Stimulated activated CD4-positive, alpha-beta T cell treated with anti-CD3 and anti-CD28 coated beads, Interleukin-1b, Interleukin-23, amount 100 ng/mL, for 24 hours (primary cell): ENCODE data around the gene ELP1.
A peak's percentile ranks its signal among the peaks of the same experiment; 100 is the strongest.
"Not testable (repeated sequence)": the region's sequence is repeated elsewhere in the genome, so short reads cannot be mapped to it uniquely, and the experiment has no call there.

Experiments
- DNase-seq, 4 experiments: peaks; one replicate each; pipeline ENCODE4 v3.0.0-alpha.2; 2020; ENCODE audit warnings: low read depth in 4 of 4, low spot score in 1 of 4

ELP1 gene, protein sequence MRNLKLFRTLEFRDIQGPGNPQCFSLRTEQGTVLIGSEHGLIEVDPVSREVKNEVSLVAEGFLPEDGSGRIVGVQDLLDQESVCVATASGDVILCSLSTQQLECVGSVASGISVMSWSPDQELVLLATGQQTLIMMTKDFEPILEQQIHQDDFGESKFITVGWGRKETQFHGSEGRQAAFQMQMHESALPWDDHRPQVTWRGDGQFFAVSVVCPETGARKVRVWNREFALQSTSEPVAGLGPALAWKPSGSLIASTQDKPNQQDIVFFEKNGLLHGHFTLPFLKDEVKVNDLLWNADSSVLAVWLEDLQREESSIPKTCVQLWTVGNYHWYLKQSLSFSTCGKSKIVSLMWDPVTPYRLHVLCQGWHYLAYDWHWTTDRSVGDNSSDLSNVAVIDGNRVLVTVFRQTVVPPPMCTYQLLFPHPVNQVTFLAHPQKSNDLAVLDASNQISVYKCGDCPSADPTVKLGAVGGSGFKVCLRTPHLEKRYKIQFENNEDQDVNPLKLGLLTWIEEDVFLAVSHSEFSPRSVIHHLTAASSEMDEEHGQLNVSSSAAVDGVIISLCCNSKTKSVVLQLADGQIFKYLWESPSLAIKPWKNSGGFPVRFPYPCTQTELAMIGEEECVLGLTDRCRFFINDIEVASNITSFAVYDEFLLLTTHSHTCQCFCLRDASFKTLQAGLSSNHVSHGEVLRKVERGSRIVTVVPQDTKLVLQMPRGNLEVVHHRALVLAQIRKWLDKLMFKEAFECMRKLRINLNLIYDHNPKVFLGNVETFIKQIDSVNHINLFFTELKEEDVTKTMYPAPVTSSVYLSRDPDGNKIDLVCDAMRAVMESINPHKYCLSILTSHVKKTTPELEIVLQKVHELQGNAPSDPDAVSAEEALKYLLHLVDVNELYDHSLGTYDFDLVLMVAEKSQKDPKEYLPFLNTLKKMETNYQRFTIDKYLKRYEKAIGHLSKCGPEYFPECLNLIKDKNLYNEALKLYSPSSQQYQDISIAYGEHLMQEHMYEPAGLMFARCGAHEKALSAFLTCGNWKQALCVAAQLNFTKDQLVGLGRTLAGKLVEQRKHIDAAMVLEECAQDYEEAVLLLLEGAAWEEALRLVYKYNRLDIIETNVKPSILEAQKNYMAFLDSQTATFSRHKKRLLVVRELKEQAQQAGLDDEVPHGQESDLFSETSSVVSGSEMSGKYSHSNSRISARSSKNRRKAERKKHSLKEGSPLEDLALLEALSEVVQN (N-terminal part only)

DNA sequence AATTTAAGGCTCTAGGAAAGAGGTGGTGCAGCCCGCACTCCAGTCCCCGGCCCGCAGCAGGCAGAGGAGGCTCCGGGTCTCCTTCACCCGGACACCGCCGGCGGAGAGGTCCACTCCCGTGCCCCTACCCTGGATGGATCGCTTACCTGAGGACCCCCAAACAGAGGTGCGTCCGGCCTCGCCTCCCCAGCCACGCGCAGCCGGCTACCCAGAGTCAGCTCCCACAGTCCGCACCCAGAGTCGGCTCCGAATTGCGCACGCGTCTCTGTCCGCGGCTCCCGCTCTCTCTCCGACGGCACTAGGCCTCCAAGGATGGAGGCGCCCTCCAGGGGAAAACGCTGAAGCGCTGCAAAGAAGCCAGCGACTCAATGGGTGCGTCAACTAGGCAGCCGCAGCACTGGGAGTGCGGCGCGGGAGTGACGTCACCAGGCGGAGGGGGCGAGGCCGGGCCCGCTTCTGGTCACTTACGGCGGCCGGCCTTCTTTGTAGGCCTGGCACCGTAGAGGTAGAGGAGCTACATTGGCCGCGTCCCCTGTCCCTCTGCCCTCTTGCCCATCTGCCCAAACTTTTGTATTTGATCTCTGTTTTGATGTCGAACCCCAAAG is at the start of gene ELP1:
ELP1 (minus strand) TSS at position 407 of the 605 bp plus-strand sequence. CDS start 2,978 bp downstream, outside the sequence.
- peak; percentile 82 to 87 (median 86) for DNase-seq

DNA sequence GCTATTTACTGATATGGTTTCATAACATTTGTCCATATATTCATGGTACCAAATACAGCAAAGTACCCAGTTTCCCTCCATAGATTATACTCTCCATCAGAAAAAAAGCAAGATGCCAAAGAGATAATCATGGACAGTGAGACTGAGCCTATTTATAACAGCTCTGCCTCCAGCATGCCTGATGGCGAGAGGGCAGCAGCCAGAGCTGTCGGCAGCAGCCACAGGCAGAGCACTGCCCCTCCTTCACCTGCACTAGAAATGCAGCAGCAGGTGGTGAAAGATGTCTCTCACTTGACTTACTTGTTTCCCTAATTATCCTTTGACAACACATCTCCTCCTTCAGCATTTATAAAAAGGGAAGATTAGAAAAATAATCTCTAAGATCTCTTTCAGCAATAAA is 47.0 kb upstream of the ELP1 start:
- DNase-seq = no peak

DNA sequence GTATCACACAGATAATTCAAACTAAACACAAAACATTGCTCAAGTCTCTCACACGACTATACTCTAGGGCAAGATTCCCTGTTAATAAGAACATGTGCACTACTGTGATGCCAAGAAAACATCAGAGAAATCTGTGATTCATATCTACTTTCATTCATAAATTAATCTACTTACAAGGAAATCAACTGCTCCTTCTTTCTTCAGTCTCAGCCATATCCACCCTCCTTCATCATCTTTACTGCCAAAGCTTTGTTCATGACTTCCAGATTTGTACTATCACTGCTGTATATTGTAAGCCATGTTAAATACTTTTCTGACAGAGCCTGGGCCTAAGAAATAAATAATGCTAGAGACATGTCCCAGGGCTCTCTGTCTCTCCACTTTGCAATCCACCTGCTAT is 44.3 kb upstream of the ELP1 start:
- no peak for DNase-seq

DNA sequence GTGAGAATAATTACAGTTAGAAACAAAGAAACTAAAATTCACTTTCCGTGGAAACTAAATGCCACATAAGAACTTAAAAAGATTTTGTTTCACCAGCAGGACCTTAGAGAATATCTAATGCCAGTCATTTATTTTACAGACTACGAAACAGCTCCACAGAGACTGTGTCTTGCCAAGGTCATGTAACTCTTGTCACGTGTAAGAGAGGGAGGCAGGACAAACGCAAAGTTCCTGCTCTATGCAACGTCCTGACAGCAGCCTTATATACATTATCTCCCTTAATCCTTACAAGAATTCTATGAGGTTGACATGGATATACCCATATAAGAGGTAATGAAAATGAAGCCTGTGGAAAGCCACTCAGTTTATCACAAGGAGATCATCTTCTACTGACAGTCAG is 40.0 kb upstream of the ELP1 start:
- no peak for DNase-seq

DNA sequence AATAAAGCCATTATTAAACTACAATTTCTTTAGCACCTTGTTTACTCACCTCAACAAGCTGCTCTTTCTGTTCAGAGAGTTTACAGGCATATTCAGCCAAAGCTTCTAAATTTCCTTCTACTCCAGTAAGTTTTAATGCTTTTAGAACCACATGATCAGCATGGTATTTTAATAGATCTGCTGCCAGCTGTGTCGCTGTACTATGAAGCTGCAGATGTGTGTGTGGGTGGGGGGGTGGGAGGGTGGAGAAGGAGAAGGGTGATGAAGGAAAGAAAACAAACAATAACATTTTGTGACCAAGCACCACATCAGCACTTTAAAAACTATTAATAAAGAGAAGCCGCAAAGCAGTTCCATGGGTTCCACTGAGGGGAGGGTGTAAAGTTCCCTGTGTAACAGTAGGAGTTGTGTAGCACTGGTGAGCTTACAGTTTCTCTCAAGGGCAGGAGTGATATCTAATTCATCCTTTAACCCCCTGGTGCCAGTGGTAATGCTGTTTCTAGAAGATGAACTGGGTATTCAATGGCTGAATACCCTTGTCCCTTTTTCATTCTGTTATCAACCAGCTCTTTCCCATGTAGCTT is 38.8 kb upstream of the ELP1 start:
- no peak for DNase-seq

DNA sequence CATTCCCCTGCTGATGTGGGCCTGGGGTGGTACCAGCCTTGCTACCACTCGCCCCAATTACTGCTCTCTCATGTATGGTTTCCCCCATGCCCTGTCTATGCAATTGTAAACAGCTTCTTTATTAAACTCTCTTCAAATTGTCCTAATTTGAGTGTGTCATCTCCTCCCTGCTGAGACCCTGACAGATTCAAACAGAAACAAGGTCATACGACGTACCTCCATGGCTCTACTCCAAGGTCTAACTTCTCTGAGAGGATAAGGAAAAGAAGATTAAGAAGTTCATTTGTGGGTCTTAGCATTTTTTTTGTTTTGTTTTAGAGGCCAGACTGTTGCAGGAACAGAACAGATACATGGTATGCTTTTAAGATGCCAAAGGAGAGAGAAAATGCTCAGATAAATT is 38.3 kb upstream of the ELP1 start:
- no peak for DNase-seq

DNA sequence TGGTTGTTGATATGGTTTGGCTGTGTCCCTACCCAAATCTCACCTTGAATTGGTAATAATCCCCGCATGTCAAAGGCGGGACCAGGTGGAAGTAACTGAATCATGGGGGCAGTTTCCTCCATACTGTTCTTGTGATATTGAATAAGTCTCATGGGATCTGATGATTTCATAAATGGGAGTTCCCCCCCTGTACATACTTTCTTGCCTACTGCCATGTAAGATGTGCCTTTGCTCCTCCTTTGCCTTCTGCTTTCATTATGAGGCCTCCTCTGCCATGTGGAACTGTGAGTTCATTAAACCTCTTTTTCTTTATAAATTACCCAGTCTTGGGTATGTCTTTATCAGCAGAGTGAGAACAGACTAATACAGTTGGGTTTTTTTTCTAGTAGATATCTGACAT is 37.5 kb upstream of the ELP1 start:
- not testable (repeated sequence) for DNase-seq

DNA sequence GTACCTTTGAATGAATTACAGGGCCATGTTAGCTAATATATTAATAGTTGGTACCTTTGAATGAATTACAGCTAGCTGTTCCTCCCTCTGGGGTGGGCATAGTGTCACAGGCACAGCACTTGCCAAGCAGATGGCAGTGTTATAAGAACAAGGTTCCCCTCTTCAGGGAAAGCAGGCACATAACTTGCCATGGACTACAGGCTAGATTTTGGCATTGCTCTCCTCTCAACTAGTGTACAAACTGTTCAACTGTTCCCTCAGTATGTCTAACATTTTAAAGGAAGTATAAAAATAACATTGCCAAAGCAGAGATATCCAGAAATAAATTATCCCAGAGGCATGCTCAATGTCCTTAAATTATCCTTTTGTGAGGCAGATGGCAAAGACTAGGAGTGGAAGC is 34.0 kb upstream of the ELP1 start:
- DNase-seq = no peak

DNA sequence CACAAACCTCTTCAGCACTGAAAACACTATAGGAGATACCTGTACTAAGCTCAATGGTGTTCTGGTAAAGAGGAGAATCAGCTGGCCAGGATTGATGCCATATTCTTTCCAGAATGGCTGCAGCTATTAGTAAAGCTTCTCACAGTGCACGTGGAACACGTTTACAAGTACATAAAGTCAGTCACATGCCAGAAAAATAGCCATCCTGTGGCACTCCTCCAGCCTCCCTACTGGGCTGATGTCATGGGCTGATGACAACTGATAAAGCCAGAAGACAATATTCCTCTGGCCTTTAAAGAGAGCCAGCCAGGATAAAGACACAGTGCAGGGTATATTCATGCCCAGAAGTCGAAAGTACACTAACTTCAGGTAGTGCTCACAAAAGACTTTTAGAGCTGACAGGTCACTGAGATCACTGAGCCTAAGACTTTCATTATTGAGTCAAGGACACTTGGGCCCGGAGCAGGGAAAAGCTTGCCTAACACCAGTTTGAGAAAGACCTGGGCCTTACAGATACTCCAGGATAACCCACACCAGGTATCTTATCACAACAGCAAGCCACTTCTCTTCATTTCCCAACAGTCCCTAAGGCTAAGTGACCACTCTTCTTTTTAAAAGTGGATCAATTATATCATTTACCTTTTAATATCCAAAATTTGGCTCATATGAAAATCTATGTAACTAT is 29.7 kb upstream of the ELP1 start:
- DNase-seq = no peak

DNA sequence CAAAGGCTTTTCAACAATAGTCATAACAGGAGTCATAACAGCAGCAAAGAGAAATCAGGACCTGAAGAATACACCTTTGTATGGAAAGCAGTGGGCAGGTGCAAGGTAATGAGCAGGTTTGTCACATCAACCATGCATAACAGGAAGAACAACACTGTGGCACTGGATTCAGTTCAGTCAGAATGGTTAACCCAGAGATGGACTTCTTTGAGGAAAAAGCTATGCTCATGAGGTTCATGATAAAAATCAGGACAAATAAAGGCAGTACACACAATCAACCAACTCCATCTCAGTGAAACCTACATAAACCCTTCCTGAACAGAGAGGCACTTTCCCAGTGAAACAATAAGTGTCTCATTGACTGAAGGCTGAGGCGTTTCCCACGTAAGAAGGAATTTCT is 27.2 kb upstream of the ELP1 start:
- no peak for DNase-seq

DNA sequence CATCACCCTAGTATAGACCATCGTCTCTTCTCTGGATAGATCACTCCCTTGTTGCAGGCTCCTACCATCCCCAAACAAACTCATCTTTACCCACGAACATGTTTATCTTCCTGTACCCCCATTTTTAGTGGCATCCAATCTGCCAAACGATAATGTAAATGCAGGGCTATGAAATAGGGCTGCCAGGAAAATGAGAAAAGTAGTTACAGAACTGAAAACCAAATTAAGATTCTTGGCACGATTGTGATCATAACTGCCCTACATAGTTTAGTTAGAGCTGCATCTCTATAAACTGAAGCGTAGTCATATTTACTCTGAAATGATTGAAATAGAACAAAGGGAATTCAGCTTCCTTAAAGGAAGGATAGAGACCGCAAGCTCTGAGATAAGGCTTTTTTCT is 26.4 kb upstream of the ELP1 start:
- DNase-seq = no peak

DNA sequence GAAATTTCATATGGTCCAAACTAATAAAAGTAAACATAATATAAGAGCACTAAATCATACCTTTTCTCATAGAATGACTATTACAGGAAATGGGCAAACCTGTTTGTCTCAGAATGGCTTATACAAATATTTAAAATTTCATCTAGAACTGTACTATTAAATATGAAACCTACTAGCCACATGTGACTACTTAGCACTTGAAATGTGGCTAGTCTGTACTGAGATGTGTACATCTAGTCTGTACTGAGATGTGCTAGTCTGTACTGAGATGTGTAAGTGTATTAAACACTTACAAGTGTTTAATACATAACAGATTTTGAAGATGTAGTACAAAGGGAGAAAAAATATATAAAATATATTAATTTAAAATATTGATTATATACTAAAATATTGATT is 22.7 kb upstream of the ELP1 start:
- no peak for DNase-seq

DNA sequence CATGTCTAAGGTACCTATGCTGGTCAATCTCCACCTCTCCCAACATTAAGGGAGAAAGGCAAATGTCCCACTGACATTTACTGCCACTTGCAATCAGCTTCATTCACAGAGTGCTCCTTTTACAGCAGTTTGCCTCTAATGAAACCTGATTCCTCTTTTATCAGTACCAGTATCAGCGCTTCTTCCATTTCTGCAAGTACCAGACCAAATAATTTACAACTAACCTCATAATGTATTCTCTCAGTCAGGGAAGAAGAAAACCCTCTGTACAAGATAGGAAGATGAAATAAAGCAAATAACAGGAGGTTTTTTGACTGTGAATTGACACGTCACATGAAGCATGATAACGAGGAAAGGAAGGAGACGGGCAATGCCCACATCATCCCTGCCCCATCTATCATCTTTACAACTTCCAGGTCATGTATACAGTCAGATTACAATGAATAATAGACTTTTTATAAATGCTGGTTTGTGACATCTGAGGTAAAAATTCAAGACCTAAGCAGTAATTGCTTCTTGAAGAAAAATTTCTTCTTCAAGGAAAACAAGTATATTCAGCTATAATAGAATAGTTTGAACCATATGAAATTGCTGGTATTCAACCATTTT is 22.2 kb upstream of the ELP1 start:
- no peak for DNase-seq

DNA sequence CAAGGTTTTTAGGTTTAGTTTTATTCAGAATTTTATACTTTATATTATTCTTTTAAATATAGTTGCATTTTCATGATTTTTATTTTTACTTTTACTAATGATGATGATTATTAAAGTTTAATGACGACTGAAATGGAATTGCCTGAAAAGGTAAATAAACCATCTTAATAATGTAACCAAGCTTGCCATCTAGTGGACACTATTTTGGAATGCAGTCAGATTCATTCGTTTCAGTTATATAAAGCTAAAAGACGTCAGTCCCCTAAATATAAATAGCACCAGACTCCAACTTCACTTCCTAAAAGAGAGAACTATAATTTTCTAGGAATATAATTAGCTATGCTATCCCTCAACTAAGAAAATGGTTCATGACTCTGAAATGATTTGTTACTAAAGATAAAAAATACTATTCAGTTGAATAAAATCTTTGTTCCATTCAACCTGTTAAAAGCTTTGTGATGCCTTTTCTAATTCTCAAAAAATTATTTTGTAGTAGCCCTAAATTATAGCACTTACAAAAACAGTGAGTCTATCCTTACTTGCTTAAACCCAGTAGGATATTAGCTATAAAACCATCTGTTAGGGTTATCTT is 20.2 kb upstream of the ELP1 start:
- DNase-seq = no peak

DNA sequence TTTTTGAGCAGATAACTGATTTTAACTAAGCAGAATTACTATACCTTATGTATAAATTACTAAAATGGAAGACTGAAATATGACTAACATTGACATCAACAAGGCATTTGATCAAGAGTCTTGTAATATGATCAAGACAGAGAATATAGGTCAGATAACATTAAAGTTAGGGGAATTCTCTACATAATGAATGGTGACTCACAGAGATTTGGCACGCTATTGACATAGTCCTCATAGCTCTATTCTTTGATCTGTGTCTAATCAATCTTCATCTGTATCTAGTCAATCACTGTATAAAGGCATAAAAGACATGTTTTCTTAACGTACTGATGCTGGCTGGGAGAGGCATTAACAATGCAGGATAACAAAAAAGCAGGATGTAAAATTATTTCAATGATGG is 17.7 kb upstream of the ELP1 start:
- no peak for DNase-seq

DNA sequence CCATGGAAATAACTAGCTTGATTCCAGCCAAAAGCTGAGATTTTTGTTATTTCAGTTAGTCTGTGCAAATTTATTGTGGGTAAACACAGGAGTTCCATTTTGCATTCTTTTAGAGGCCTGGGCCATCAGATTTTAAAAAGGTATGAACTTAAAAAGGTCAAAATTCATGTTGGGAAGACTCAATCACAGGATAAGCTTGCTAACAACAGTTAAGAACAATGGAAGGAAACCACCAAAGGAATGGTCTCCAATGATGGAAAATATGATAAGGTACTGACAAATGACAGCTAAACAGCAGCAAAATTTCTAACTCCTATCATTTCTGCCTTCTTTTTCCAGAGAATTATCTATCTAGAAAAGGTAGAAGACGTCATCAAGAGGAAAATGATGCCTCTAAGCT is 16.2 kb upstream of the ELP1 start:
- DNase-seq = no peak

DNA sequence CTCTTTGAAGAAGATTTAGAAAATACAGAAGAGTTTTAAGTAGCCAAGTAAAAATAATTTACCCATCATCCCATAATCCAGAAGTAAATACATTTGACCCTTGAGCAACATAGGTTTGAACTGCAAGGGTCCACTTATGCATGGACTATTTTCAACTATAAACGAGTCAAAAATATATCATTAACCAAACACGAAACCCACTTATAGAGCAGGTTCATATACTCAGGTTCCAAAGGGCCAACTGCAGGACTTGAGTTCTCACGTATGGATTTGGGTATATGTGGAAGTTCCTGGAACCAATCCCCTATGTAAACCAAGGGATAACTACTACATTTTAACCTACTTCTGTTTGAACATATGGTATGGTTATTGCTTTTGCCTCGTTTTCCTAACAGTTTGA is 6.1 kb upstream of the ELP1 start:
- DNase-seq = no peak

DNA sequence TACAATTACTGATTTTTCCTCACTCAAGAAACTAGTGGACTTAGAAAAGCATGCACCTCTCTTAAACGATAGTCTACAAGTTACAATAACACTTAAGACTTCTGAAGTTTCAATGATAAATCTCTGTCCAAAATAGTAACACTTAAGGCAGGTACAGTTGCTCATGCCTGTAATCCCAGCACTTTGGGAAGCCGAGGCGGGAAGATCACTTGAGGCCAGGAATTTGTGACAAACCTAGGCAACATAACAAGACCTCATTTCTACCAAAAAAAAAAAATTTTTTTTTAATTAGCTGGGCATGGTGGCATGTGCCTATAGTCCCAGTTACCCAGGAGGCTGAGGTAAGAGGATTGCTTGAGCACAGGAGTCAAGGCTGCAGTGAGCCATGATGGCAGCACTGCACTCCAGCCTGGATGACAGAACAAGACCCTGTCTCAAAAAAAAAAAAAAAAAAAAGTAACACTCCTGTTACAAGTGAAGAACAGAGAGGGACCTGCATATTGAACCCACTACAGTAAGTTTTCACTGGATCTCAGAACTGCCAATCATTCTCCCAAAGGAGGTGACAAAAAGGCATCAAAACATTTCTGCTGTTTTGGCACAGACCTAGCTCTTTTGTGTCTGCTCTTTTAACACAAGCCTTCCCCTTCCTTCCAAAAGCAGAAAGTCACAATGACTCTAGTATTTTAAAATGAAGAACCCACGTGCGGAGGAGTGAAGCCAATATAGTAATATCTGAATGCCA is 3.8 kb upstream of the ELP1 start:
- DNase-seq = no peak
